Panc1 (cell line): ENCODE measurements around the gene ASXL1. TPM values are rescaled to one million over a fixed set of nuclear protein-coding genes. Genes with fewer than 3 reads are reported as not detected.

Experiments used
- ATAC-seq: fragments of 200-7000 bp; cut with Tn5 transposase; 2 replicates; pipeline ENCODE4 v1.9.1; 2020; ENCODE audit warnings: mild to moderate bottlenecking, moderate library complexity
- BruUV-seq: library from RNA; stranded (reverse); fragments of 400-500 nt; replicated peaks from 2 replicates; lab custom pipeline; 2021; lab: Mats Ljungman, UMichigan
- CTCF ChIA-PET: fragments of 300-600 bp; sonication (Branson Sonifier 250); formaldehyde crosslinking; loops from one replicate; lab custom pipeline; 2022; ENCODE audit warnings: antibody characterized with exemption; lab: Charles Lee
- POLR2A ChIA-PET: fragments of 300-600 bp; sonication (Branson Sonifier 250); formaldehyde crosslinking; loops from one replicate; lab custom pipeline; 2022; ENCODE audit warnings: antibody characterized with exemption; lab: Charles Lee
- DNase-seq: peaks from one replicate; pipeline ENCODE4 v3.0.0-alpha.2; 2010; ENCODE audit warnings: low read depth, low spot score
- H3K27ac ChIP-seq: 2 replicates; pipeline ENCODE4 v1.5.1; 2011; ENCODE audit warnings: mild to moderate bottlenecking, low read length, inconsistent platforms
- H3K27me3 ChIP-seq: fragments of 200-500 bp; sonication (Bioruptor generic); 2 replicates; pipeline ENCODE4 v1.6.0; 2014; ENCODE audit warnings: low read length, inconsistent platforms; ENCODE audit not compliant: control insufficient read depth, insufficient read depth
- H3K36me3 ChIP-seq: fragments of 200-500 bp; sonication (Bioruptor generic); 2 replicates; pipeline ENCODE4 v1.5.1; 2014; ENCODE audit warnings: inconsistent platforms, mild to moderate bottlenecking, low read length, moderate library complexity; ENCODE audit not compliant: control insufficient read depth, insufficient read depth
- H3K4me1 ChIP-seq: 2 replicates; pipeline ENCODE4 v1.5.1; 2011; ENCODE audit warnings: inconsistent platforms, mild to moderate bottlenecking, low read length, moderate library complexity; ENCODE audit not compliant: control insufficient read depth, insufficient read depth
- H3K4me3 ChIP-seq, 2 experiments: 2 replicates each; pipeline ENCODE4 v1.5.1; 2011 to 2012; ENCODE audit warnings: low read depth in 2 of 2, low read length in 2 of 2, mild to moderate bottlenecking in 2 of 2, inconsistent platforms in 1 of 2, moderate library complexity in 1 of 2
- H3K9me3 ChIP-seq: fragments of 200-500 bp; sonication (Bioruptor generic); 2 replicates; pipeline ENCODE4 v1.5.1; 2014; ENCODE audit warnings: low read depth, mild to moderate bottlenecking, inconsistent platforms, low read length, moderate library complexity; ENCODE audit not compliant: control insufficient read depth, insufficient read depth
- POLR2AphosphoS5 ChIP-seq: IDR thresholded peaks from 2 replicates; pipeline ENCODE4 v1.6.1; 2012; ENCODE audit warnings: mild to moderate bottlenecking, low read depth, low read length, moderate library complexity
- SIN3A ChIP-seq: IDR thresholded peaks from 2 replicates; pipeline ENCODE4 v1.6.1; 2012; ENCODE audit warnings: low read depth, mild to moderate bottlenecking, low read length, moderate library complexity, borderline replicate concordance; ENCODE audit not compliant: insufficient read depth
- TCF7L2 ChIP-seq: IDR thresholded peaks from 2 replicates; pipeline ENCODE4 v1.6.1; 2011; ENCODE audit warnings: mild to moderate bottlenecking, low read depth, low read length, inconsistent platforms
- in situ Hi-C: cut with HindIII; loops from 2 replicates; pipeline ENCODE4 v1.10.0; 2016; ENCODE audit warnings: low sequenced_read_pairs, low pct_unique_long_range_greater_than_20kb
- intact Hi-C: fragments of 100-400 bp; cut with micrococcal nuclease; formaldehyde crosslinking; loops from one replicate; pipeline ENCODE4 v1.10.0; 2022; ENCODE audit not compliant: unreplicated experiment
- total RNA-seq: library from RNA; stranded (reverse); gene quantifications from one replicate; pipeline ENCODE4 v1.2.1, GENCODE V29; 2021; ENCODE audit not compliant: unreplicated experiment
- TF ChIP-seq, protein P1 (sequence below): fragments of 450-650 bp; IDR thresholded peaks from 2 replicates; pipeline ENCODE4 v1.5.1; 2017; ENCODE audit warnings: mild to moderate bottlenecking
- TF ChIP-seq, protein P2 (sequence below), 2 experiments: IDR thresholded peaks; 2 replicates each; pipeline ENCODE4 v1.6.1; 2011 to 2012; ENCODE audit warnings: low read depth in 2 of 2, control low read depth in 1 of 2, low read length in 1 of 2, mild to moderate bottlenecking in 1 of 2, moderate library complexity in 1 of 2; ENCODE audit not compliant: insufficient read depth in 1 of 2

Gene ASXL1
- total RNA-seq, 1 experiment from 2014 or later: 205 TPM

DNA sequence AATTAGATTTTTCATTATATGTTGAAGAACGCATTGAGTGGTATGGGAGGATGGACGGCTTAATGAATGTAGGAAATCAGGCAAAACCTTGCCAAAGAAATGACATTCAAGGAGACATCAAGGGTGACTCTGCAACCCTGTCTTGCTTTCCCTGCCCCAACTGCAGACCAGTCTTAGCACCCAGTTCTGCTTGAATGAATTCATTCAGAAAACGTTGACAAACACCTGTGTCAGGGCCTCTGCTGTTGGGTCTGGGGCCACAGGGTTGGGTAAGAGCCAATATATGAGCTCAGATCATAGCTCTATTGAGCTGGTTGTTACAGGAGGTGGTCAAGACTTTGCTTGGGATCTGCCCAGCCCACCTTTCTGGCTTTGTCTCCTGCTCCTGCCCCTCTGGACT lies 7.7 kb upstream of the ASXL1 start:
- BruUV-seq: no TSS peak
- ChIA-PET CTCF (no interaction called here), POLR2A (interaction anchor here (0.6 kb wide), 1 partner anchor 48 kb away, joined by 8 read pairs; no protein-coding TSS in a partner anchor)
- ATAC-seq: no peak
- H3K36me3 ChIP-seq: no peaks in the 10 kb centered on the region
- no peak overlapping the region; the same call in 1 of the 2 replicates for H3K27ac ChIP-seq
- no peak overlapping the region for H3K4me3 ChIP-seq
- intact Hi-C loops: no loop called here
- TF ChIP-seq, protein P1, sequence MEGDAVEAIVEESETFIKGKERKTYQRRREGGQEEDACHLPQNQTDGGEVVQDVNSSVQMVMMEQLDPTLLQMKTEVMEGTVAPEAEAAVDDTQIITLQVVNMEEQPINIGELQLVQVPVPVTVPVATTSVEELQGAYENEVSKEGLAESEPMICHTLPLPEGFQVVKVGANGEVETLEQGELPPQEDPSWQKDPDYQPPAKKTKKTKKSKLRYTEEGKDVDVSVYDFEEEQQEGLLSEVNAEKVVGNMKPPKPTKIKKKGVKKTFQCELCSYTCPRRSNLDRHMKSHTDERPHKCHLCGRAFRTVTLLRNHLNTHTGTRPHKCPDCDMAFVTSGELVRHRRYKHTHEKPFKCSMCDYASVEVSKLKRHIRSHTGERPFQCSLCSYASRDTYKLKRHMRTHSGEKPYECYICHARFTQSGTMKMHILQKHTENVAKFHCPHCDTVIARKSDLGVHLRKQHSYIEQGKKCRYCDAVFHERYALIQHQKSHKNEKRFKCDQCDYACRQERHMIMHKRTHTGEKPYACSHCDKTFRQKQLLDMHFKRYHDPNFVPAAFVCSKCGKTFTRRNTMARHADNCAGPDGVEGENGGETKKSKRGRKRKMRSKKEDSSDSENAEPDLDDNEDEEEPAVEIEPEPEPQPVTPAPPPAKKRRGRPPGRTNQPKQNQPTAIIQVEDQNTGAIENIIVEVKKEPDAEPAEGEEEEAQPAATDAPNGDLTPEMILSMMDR: no peak
- TF ChIP-seq POLR2AphosphoS5 (no peak), SIN3A (no peak), TCF7L2 (no peak)
- TF ChIP-seq, protein P2, sequence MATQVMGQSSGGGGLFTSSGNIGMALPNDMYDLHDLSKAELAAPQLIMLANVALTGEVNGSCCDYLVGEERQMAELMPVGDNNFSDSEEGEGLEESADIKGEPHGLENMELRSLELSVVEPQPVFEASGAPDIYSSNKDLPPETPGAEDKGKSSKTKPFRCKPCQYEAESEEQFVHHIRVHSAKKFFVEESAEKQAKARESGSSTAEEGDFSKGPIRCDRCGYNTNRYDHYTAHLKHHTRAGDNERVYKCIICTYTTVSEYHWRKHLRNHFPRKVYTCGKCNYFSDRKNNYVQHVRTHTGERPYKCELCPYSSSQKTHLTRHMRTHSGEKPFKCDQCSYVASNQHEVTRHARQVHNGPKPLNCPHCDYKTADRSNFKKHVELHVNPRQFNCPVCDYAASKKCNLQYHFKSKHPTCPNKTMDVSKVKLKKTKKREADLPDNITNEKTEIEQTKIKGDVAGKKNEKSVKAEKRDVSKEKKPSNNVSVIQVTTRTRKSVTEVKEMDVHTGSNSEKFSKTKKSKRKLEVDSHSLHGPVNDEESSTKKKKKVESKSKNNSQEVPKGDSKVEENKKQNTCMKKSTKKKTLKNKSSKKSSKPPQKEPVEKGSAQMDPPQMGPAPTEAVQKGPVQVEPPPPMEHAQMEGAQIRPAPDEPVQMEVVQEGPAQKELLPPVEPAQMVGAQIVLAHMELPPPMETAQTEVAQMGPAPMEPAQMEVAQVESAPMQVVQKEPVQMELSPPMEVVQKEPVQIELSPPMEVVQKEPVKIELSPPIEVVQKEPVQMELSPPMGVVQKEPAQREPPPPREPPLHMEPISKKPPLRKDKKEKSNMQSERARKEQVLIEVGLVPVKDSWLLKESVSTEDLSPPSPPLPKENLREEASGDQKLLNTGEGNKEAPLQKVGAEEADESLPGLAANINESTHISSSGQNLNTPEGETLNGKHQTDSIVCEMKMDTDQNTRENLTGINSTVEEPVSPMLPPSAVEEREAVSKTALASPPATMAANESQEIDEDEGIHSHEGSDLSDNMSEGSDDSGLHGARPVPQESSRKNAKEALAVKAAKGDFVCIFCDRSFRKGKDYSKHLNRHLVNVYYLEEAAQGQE (IDR thresholded peaks at IDR 0.05; ENCODE audit: insufficient read depth in 1 of 2, low read depth in 2 of 2, low read length in 1 of 2): no peak
- peaks cover 15% of the 10 kb centered on the region for H3K4me1 ChIP-seq
- no peaks in the 10 kb centered on the region for H3K27me3 ChIP-seq
- no peaks in the 10 kb centered on the region for H3K9me3 ChIP-seq
- DNase-seq: no peak
- in situ Hi-C loops: no loop called here

DNA sequence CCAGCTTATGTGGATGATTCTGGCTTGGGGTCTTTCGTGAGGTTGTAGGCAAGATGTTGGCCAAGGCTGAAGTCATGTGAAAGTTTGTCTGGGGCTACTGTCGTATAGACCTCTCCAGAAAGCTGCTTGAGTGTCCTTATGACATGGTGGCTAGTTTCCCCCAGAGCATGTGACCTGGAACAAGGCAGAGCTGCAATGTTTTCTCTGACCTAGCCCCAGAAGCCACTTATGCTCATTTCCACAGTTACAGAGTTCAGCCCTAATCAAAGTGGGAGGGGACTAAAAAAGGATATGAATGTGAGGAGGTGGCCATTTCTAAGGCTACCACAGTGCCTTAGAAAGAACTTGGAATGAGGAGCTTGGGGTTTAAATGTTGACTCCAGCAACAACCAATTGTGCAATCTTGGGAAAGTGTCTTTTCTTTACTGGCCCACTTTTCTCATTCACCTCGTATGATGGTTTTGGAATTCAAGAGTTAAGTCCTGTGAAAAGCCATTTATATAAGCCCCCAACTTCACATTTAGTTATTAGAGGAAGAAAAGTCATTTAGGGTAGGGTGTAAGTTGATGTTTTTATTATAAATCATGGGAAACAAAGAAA lies 5.9 kb upstream of the ASXL1 start:
- in situ Hi-C loops: no loop called here
- ATAC-seq (no peak), DNase-seq (no peak)
- H3K4me3 ChIP-seq: no peak overlapping the region
- BruUV-seq: no TSS peak
- H3K9me3 ChIP-seq: no peaks in the 10 kb centered on the region
- H3K4me1 ChIP-seq: peaks cover 32% of the 10 kb centered on the region
- no peak for TF ChIP-seq SIN3A
- TF ChIP-seq, protein P1: no peak
- TF ChIP-seq, protein P2 (IDR thresholded peaks at IDR 0.05; ENCODE audit: insufficient read depth in 1 of 2, low read depth in 2 of 2, low read length in 1 of 2): no peak
- no peak for TF ChIP-seq POLR2AphosphoS5
- CTCF ChIA-PET: no interaction called here
- POLR2A ChIA-PET: interaction anchor here (0.6 to 0.9 kb wide), 2 partner anchors 74 to 127 kb away, joined by 3 read pairs; no protein-coding TSS in a partner anchor
- intact Hi-C loops: no loop called here
- H3K36me3 ChIP-seq: no peaks in the 10 kb centered on the region
- no peaks in the 10 kb centered on the region for H3K27me3 ChIP-seq
- H3K27ac ChIP-seq: peak overlapping the region; percentile 62
